Bronchial smooth muscle cell (primary cell): ENCODE measurements around the gene DAGLA. TPM values are rescaled to one million over a fixed set of nuclear protein-coding genes. Genes with fewer than 3 reads are reported as not detected.

Experiments
- total RNA-seq: library from RNA; depleted of rRNA; stranded (reverse); fragments of >200 nt; gene quantifications from 2 replicates; pipeline ENCODE4 v1.2.1, GENCODE V29; 2014

The DAGLA gene
- total RNA-seq, result 1.9 and 2.7 TPM in 2 replicates

GRCh38 chr11:61679893-61680621 is at the start of gene DAGLA:
DAGLA (plus strand) TSS chr11:61680391; CDS start chr11:61720156, 39,765 bp downstream.

GRCh38 chr11:61752117-61752924 is 72.1 kb downstream of the DAGLA start, which contains the start of gene MYRF:
MYRF (plus strand) TSS chr11:61752636; CDS start chr11:61752745, 109 bp downstream.

GRCh38 chr11:61792310-61793082 is 112.3 kb downstream of the DAGLA start, which contains the start of the genes FEN1 and TMEM258:
FEN1 (plus strand) TSS chr11:61792911; CDS start chr11:61795362, 2,451 bp downstream.
TMEM258 (minus strand) TSS chr11:61792599; CDS start chr11:61792558, 41 bp downstream.

Other genes with a start within 250 kb of the DAGLA start
- not detected in 2 replicates for gene LRRC10B, start 171.6 kb upstream of the DAGLA start, total RNA-seq
- 5.5 and 22.7 TPM in 2 replicates for gene SYT7, start 99.3 kb upstream of the DAGLA start, total RNA-seq
- gene MYRF, start 72.2 kb downstream of the DAGLA start, total RNA-seq, result 0.09 and 0.16 TPM in 2 replicates
- gene TMEM258, start 112.2 kb downstream of the DAGLA start, total RNA-seq, result 164 and 273 TPM in 2 replicates
- 3.4 and 7.3 TPM in 2 replicates for gene FEN1, start 112.5 kb downstream of the DAGLA start, total RNA-seq
- gene FADS1, start 136.6 kb downstream of the DAGLA start, total RNA-seq, result 60.7 and 86.4 TPM in 2 replicates
- 160 and 190 TPM in 2 replicates for gene FADS2, start 147.9 kb downstream of the DAGLA start, total RNA-seq
- gene FADS3, start 211.2 kb downstream of the DAGLA start, total RNA-seq, result 39.6 and 57.1 TPM in 2 replicates
- 9.1 and 12.6 TPM in 2 replicates for gene RAB3IL1, start 237.2 kb downstream of the DAGLA start, total RNA-seq